ENCODE data around the gene DPF3. TPM values are rescaled to one million over a fixed set of nuclear protein-coding genes. Genes with fewer than 3 reads are reported as not detected.
A peak's percentile ranks its signal among the peaks of the same experiment; 100 is the strongest.

DPF3 gene
- 10 to 100 TPM; 14.9 to 15.4 TPM for total RNA-seq

- H3K27me3 Mint-ChIP-seq = peaks cover 61% of the 10 kb centered on the region
These were observed at the start of gene DPF3 for GRCh38 chr14:72893636-72894322. Gene DPF3, minus strand, starts transcription at chr14:72894101. Its CDS starts 13 bp downstream, at chr14:72894088.

GRCh38 chr14:72942934-72943333 is 49.0 kb upstream of the DPF3 start:
- CTCF ChIA-PET = interaction anchor here (1.0 kb wide), 1 partner anchor 439 kb away, joined by 3 read pairs; no protein-coding TSS in a partner anchor
- no peaks in the 10 kb centered on the region for H3K27me3 Mint-ChIP-seq
- no peak overlapping the region for H3K27ac Mint-ChIP-seq
- peaks cover 34% of the 10 kb centered on the region for H3K36me3 Mint-ChIP-seq (ENCODE audit: low read depth)
- H3K4me1 Mint-ChIP-seq = peaks cover 17% of the 10 kb centered on the region
- no peak for DNase-seq
- H3K4me3 Mint-ChIP-seq = no peak overlapping the region
- POLR2A ChIA-PET = no interaction called here
- H3K9me3 Mint-ChIP-seq = no peaks in the 10 kb centered on the region

More at GRCh38 chr14:72893636-72894322, at the start of gene DPF3:
- H3K4me3 Mint-ChIP-seq = peak within 1 kb of the TSS; percentile 92
- no peaks in the 10 kb centered on the region for H3K9me3 Mint-ChIP-seq
- DNase-seq = peak; percentile 98
- H3K27ac Mint-ChIP-seq = peak within 1 kb of the TSS; percentile 41
- ChIA-PET POLR2A (interaction anchor here (0.9 to 3.3 kb wide), 15 partner anchors 10 to 454 kb away, joined by 3 to 47 read pairs (median 4); partner anchors contain the start of genes DCAF4 and RBM25), CTCF (interaction anchor here (0.6 to 2.9 kb wide), 11 partner anchors 9 to 416 kb away, joined by 3 to 33 read pairs (median 4); no protein-coding TSS in a partner anchor)
- H3K36me3 Mint-ChIP-seq (ENCODE audit: low read depth) = peaks cover 10% of the 10 kb centered on the region
- peaks cover 35% of the 10 kb centered on the region for H3K4me1 Mint-ChIP-seq

GRCh38 chr14:72941286-72941985 is 47.5 kb upstream of the DPF3 start:
- no peak overlapping the region for H3K4me3 Mint-ChIP-seq
- ChIA-PET POLR2A (no interaction called here), CTCF (interaction anchor here (2.0 kb wide), 1 partner anchor 427 kb away, joined by 6 read pairs; no protein-coding TSS in a partner anchor)
- no peak overlapping the region for H3K27ac Mint-ChIP-seq
- H3K27me3 Mint-ChIP-seq = no peaks in the 10 kb centered on the region
- peaks cover 18% of the 10 kb centered on the region for H3K4me1 Mint-ChIP-seq
- H3K9me3 Mint-ChIP-seq = no peaks in the 10 kb centered on the region
- DNase-seq = no peak
- peaks cover 41% of the 10 kb centered on the region for H3K36me3 Mint-ChIP-seq (ENCODE audit: low read depth)

GRCh38 chr14:72939630-72940029 is 45.7 kb upstream of the DPF3 start:
- H3K4me3 Mint-ChIP-seq = no peak overlapping the region
- ChIA-PET POLR2A (no interaction called here), CTCF (interaction anchor here (2.1 kb wide), 1 partner anchor 9 kb away, joined by 11 read pairs; no protein-coding TSS in a partner anchor)
- H3K27me3 Mint-ChIP-seq = no peaks in the 10 kb centered on the region
- H3K36me3 Mint-ChIP-seq (ENCODE audit: low read depth) = peaks cover 41% of the 10 kb centered on the region
- H3K4me1 Mint-ChIP-seq = peaks cover 19% of the 10 kb centered on the region
- no peak for DNase-seq
- H3K9me3 Mint-ChIP-seq = no peaks in the 10 kb centered on the region
- H3K27ac Mint-ChIP-seq = no peak overlapping the region

GRCh38 chr14:72932893-72933292 is 39.0 kb upstream of the DPF3 start:
- no peak overlapping the region for H3K4me3 Mint-ChIP-seq
- POLR2A ChIA-PET = no interaction called here
- no peak overlapping the region for H3K27ac Mint-ChIP-seq
- no peaks in the 10 kb centered on the region for H3K9me3 Mint-ChIP-seq
- CTCF ChIA-PET = no interaction called here
- no peak for DNase-seq
- peaks cover 18% of the 10 kb centered on the region for H3K4me1 Mint-ChIP-seq
- peaks cover 12% of the 10 kb centered on the region for H3K36me3 Mint-ChIP-seq (ENCODE audit: low read depth)
- no peaks in the 10 kb centered on the region for H3K27me3 Mint-ChIP-seq

- Mint-ChIP-seq H3K4me3 (no peak overlapping the region), H3K9me3 (no peaks in the 10 kb centered on the region), H3K27ac (no peak overlapping the region), H3K4me1 (peaks cover 13% of the 10 kb centered on the region), H3K27me3 (peaks cover 6% of the 10 kb centered on the region), H3K36me3 (ENCODE audit: low read depth) (no peaks in the 10 kb centered on the region)
- CTCF ChIA-PET = interaction anchor here (0.9 kb wide), 1 partner anchor 413 kb away, joined by 3 read pairs; no protein-coding TSS in a partner anchor
- POLR2A ChIA-PET = no interaction called here
- no peak for DNase-seq
These were observed 35.6 kb upstream of the DPF3 start for GRCh38 chr14:72929316-72930080.

- H3K36me3 Mint-ChIP-seq (ENCODE audit: low read depth) = no peaks in the 10 kb centered on the region
- no peak overlapping the region for H3K4me3 Mint-ChIP-seq
- no peak overlapping the region for H3K27ac Mint-ChIP-seq
- H3K9me3 Mint-ChIP-seq = no peaks in the 10 kb centered on the region
- peaks cover 13% of the 10 kb centered on the region for H3K4me1 Mint-ChIP-seq
- DNase-seq = no peak
- CTCF ChIA-PET = interaction anchor here (0.9 kb wide), 1 partner anchor 413 kb away, joined by 3 read pairs; no protein-coding TSS in a partner anchor
- peaks cover 11% of the 10 kb centered on the region for H3K27me3 Mint-ChIP-seq
- POLR2A ChIA-PET = no interaction called here
These were observed 35.0 kb upstream of the DPF3 start for GRCh38 chr14:72928872-72929271.

- Mint-ChIP-seq H3K4me1 (peaks cover 9% of the 10 kb centered on the region), H3K27me3 (peaks cover 20% of the 10 kb centered on the region), H3K36me3 (ENCODE audit: low read depth) (no peaks in the 10 kb centered on the region), H3K27ac (peak within 1 kb of the TSS; percentile 83), H3K4me3 (peak within 1 kb of the TSS; percentile 96), H3K9me3 (no peaks in the 10 kb centered on the region)
- ChIA-PET POLR2A (interaction anchor here (0.7 to 2.1 kb wide), 6 partner anchors 9 to 443 kb away, joined by 3 to 8 read pairs (median 4); partner anchors contain the start of genes DPF3 and RBM25), CTCF (interaction anchor here (0.6 to 1.2 kb wide), 3 partner anchors 22 to 201 kb away, joined by 3 to 10 read pairs (median 3); no protein-coding TSS in a partner anchor)
- peak; percentile 97 for DNase-seq
These were observed 32.6 kb upstream of the DPF3 start, which contains the start of gene DCAF4 for GRCh38 chr14:72926292-72927028. Gene DCAF4, plus strand, starts transcription at chr14:72926464. Its CDS starts 11,515 bp downstream, at chr14:72937979.

GRCh38 chr14:72925815-72926291 is 32.0 kb upstream of the DPF3 start:
- peaks cover 9% of the 10 kb centered on the region for H3K4me1 Mint-ChIP-seq
- peak overlapping the region; percentile 83 for H3K27ac Mint-ChIP-seq
- no peak for DNase-seq
- CTCF ChIA-PET = interaction anchor here (0.9 to 1.2 kb wide), 2 partner anchors 22 to 202 kb away, joined by 3 to 10 read pairs; no protein-coding TSS in a partner anchor
- no peaks in the 10 kb centered on the region for H3K36me3 Mint-ChIP-seq (ENCODE audit: low read depth)
- POLR2A ChIA-PET = interaction anchor here (0.6 to 2.1 kb wide), 8 partner anchors 9 to 443 kb away, joined by 3 to 8 read pairs (median 4); partner anchors contain the start of genes DPF3 and RBM25
- H3K27me3 Mint-ChIP-seq = peaks cover 24% of the 10 kb centered on the region
- no peaks in the 10 kb centered on the region for H3K9me3 Mint-ChIP-seq
- peak overlapping the region; percentile 96 for H3K4me3 Mint-ChIP-seq

GRCh38 chr14:72925171-72925759 is 31.4 kb upstream of the DPF3 start:
- CTCF ChIA-PET = interaction anchor here (1.0 kb wide), 2 partner anchors 23 to 448 kb away, joined by 3 to 4 read pairs; no protein-coding TSS in a partner anchor
- Mint-ChIP-seq H3K9me3 (no peaks in the 10 kb centered on the region), H3K27ac (no peak overlapping the region), H3K4me3 (peak overlapping the region; percentile 96), H3K4me1 (peaks cover 9% of the 10 kb centered on the region), H3K27me3 (peaks cover 26% of the 10 kb centered on the region), H3K36me3 (ENCODE audit: low read depth) (no peaks in the 10 kb centered on the region)
- POLR2A ChIA-PET = interaction anchor here (0.6 to 2.1 kb wide), 5 partner anchors 8 to 442 kb away, joined by 3 to 8 read pairs (median 4); partner anchors contain the start of gene RBM25
- DNase-seq = no peak

- Mint-ChIP-seq H3K9me3 (no peaks in the 10 kb centered on the region), H3K36me3 (ENCODE audit: low read depth) (no peaks in the 10 kb centered on the region), H3K27me3 (peaks cover 34% of the 10 kb centered on the region), H3K27ac (no peak overlapping the region), H3K4me3 (no peak overlapping the region), H3K4me1 (peaks cover 9% of the 10 kb centered on the region)
- POLR2A ChIA-PET = no interaction called here
- CTCF ChIA-PET = interaction anchor here (1.0 kb wide), 1 partner anchor 24 kb away, joined by 4 read pairs; no protein-coding TSS in a partner anchor
- no peak for DNase-seq
These were observed 30.4 kb upstream of the DPF3 start for GRCh38 chr14:72924337-72924736.

Measured in activated CD4-positive, alpha-beta memory T cell treated with anti-CD3 and anti-CD28 coated beads, Interleukin-2, amount 10 ng/mL, durations not matched to agents 7 days and 5 days (primary cell).